DMS114 treated with DMSO at 0.1 percent for 48 hours (cell line): ENCODE results near the gene INTS13.
"Not testable (repeated sequence)": the region's sequence is repeated elsewhere in the genome, so short reads cannot be mapped to it uniquely, and the experiment has no call there.

Source experiments
- DNase-seq: peaks from one replicate; lab custom pipeline; 2025; ENCODE audit not compliant: unreplicated experiment; lab: John Stamatoyannopoulos, UW

Gene INTS13

GRCh38 chr12:26937863-26938700 is at the start of gene INTS13, which contains the start of gene FGFR1OP2:
Gene INTS13, minus strand, starts transcription at chr12:26937981. Its CDS starts 1,178 bp downstream, at chr12:26936803.
Gene FGFR1OP2, plus strand, starts transcription at chr12:26938470. Its CDS starts 15,689 bp downstream, at chr12:26954159.
- peak; percentile 97 for DNase-seq

- no peak for DNase-seq
Measured at GRCh38 chr12:26982866-26983265, 45.1 kb upstream of the INTS13 start.

GRCh38 chr12:26979733-26980132 is 42.0 kb upstream of the INTS13 start:
- DNase-seq, result no peak

- DNase-seq, result no peak
Measured at GRCh38 chr12:26978801-26979200, 41.0 kb upstream of the INTS13 start.

GRCh38 chr12:26976687-26977086 is 38.9 kb upstream of the INTS13 start:
- no peak for DNase-seq

- no peak for DNase-seq
Measured at GRCh38 chr12:26971963-26972362, 34.2 kb upstream of the INTS13 start.

GRCh38 chr12:26970136-26970535 is 32.4 kb upstream of the INTS13 start:
- no peak for DNase-seq

- DNase-seq, result no peak
Measured at GRCh38 chr12:26966842-26967241, 29.1 kb upstream of the INTS13 start.

- no peak for DNase-seq
Measured at GRCh38 chr12:26963413-26963812, 25.6 kb upstream of the INTS13 start.

GRCh38 chr12:26961803-26962202 is 24.0 kb upstream of the INTS13 start:
- no peak for DNase-seq

- DNase-seq, result not testable (repeated sequence)
Measured at GRCh38 chr12:26961391-26961790, 23.6 kb upstream of the INTS13 start.

GRCh38 chr12:26954027-26954426 is 16.2 kb upstream of the INTS13 start:
- DNase-seq, result no peak

- DNase-seq, result no peak
Measured at GRCh38 chr12:26953447-26953846, 15.7 kb upstream of the INTS13 start.

- no peak for DNase-seq
Measured at GRCh38 chr12:26948309-26948708, 10.5 kb upstream of the INTS13 start.

GRCh38 chr12:26941215-26941594 is 3.4 kb upstream of the INTS13 start:
- no peak for DNase-seq

- no peak for DNase-seq
Measured at GRCh38 chr12:26940516-26941214, 2.9 kb upstream of the INTS13 start.

GRCh38 chr12:26939953-26940352 is 2.2 kb upstream of the INTS13 start:
- DNase-seq, result no peak

- no peak for DNase-seq
Measured at GRCh38 chr12:26939192-26939832, 1.5 kb upstream of the INTS13 start.

GRCh38 chr12:26938701-26939062 is 901 bp upstream of the INTS13 start:
- DNase-seq, result no peak

GRCh38 chr12:26937443-26937862 is 328 bp downstream of the INTS13 start:
- no peak for DNase-seq

- DNase-seq, result no peak
Measured at GRCh38 chr12:26936559-26937442, 980 bp downstream of the INTS13 start.
